Stimulated activated CD4-positive, alpha-beta T cell treated with anti-CD3 and anti-CD28 coated beads, Interleukin-12 subunit alpha, Interleukin-12 subunit beta, amount 100 ng/mL, for 48 hours (primary cell): ENCODE measurements around the gene SCIN.
"Not testable (repeated sequence)": the region's sequence is repeated elsewhere in the genome, so short reads cannot be mapped to it uniquely, and the experiment has no call there.

Source experiments
- DNase-seq, 3 donors: peaks; one replicate each; pipeline ENCODE4 v3.0.0-alpha.2; 2020; ENCODE audit warnings: low read depth in 2 of 3, low spot score in 1 of 3

SCIN gene

GRCh38 chr7:12610899-12611298 is 40.4 kb downstream of the SCIN start:
- DNase-seq: no peak

- DNase-seq: no peak
Observed at GRCh38 chr7:12612622-12613021, 42.1 kb downstream of the SCIN start.

DNA sequence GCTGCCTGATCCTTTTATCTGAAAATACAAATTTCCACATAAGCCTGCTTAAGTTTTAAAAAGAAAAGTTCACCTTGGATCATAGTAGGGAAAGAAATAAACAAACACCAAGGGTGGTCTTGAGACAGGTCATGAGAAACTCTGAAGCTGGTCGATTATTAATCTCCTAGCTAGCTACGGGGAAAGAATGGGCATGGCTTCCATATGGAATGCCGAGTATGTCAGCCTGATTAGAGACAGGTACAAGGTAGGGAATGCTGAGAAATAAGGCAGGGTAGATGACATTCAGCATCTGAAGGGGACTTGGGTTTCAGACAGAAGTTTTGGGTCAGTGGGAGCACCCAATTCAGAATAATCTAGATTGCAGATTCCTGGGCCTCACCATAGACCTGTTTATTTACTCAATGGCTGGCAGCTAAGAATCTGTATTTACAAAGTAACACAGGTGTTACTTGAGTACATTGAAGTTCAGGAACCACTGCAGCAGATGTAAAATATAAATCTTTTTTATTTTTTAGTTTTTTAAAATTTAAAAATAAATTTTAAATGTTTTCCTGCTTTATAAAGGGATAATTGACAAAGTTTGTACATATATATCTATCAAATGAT is 49.0 kb downstream of the SCIN start:
- no peak for DNase-seq

- DNase-seq: no peak
Observed at GRCh38 chr7:12620371-12620770, 49.9 kb downstream of the SCIN start.

DNA sequence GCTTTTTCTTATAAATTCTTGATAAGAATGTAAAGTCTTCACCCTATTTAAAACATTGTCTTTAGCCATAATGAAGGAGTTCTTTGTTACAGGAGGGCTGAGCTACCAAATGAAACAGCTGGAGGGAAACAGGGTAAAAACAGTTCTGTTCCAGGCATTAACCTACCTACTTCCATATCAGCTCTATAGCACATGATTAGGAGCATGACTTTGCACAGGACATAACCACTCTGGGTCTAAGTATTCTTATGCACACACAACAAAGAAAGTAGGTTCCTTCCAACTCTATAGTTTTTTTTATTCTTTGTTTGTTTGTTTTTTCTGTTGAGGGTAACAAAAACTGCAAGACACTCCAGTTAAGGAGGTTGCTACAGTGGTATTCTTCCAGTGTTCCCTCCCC is 52.7 kb downstream of the SCIN start:
- no peak for DNase-seq

- no peak for DNase-seq
Observed at GRCh38 chr7:12623885-12624498, 53.5 kb downstream of the SCIN start.

GRCh38 chr7:12625836-12626235 is 55.3 kb downstream of the SCIN start:
- no peak for DNase-seq

DNA sequence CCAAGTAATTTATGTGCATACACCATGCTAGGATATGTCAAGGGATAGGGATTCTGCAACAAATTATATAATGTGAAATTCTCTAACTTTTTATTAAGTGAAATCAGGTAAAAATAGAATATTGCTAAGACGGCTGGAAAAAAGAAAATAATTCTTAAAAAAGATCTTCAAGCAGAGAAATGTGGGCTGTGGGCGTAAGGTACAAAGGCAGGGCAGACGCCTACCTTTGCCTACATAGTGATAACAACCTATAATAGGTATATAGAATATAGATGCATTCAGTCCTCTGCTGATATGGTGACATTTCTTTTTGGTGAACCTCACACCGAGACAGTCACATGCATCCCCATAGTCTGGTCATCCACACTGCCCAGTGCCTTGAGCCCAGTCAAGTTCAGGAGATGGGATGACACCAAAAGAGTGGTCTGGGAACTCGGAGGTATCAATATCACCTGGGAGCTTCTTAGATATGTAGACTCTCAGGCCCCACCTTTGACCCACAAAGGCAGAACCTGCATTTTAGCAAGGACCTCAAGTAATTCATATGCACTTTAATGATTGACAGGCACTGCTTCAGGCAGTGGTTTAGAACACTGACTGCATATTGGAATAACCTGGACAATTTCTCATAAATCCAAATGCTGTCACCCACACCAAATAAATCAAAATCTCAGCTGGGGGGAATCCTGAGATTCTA is 59.4 kb downstream of the SCIN start:
- no peak for DNase-seq

GRCh38 chr7:12630513-12630819 is 59.9 kb downstream of the SCIN start:
- no peak for DNase-seq

DNA sequence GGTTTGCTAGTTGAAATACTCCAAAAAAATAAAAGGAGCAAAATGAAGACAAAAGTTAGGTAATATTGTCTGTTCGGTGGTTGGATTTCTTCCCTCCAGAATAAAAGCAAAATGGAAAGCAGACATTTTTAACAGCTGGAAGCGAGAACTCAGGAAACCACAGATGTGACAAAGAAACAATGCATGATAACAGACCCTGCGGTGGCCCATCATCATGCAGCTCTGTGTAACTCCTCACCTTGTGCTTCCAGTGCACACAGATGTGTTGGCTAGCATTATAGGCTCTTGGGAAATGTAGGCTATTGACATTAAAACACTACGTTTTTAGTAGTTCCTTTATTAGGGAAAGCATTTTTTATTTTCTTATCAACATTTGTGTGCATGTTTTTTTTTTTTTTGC is 63.1 kb downstream of the SCIN start:
- DNase-seq: no peak

GRCh38 chr7:12635830-12636229 is 65.3 kb downstream of the SCIN start:
- DNase-seq: no peak

DNA sequence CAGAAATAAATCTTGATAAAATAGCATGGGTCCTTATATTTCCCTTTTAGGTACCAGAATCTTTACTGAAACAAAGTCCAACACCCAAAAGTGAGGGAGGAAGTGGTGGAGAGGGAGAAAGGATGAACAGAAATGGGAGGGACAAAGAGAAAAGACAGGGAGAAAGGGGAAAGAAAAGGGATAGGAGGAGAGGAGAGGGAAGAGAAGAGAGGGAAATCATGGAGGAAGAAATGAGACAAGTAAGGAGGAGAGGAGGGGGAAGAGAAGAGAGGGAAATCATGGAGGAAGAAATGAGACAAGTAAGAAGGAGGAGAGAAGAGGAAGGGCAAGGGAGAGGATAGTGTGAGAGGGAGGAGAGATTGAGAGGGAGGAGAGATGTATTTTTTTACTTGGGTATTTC is 66.8 kb downstream of the SCIN start:
- DNase-seq: no peak

- DNase-seq: no peak
Observed at GRCh38 chr7:12637819-12638592, 67.5 kb downstream of the SCIN start.

DNA sequence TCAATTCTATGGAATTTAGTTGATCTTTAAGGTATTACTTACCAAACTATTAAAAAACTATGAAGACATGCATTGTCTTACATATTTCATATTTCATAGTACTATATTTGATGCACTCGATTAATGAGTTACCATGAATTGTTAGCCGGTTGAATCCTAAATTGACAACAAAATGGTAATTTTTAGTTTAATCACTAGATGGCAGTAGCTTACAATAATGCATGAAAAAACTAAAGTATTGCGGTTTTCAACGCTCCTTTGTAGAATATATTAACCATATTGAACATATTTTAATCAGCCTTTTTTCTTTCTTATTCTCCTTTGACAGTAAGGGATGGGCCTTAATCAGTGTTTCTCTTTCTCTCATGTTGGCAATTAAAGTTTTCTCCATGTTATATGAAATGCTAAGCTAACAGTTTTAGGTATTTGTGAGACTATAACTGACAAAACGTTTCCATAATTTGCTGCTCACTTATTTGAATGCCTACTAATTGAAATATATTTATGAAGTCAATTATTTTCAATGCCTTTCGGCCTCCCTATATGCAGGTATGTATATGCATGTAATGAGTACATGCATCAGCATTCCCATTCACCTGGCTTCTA is 68.4 kb downstream of the SCIN start:
- DNase-seq: no peak

DNA sequence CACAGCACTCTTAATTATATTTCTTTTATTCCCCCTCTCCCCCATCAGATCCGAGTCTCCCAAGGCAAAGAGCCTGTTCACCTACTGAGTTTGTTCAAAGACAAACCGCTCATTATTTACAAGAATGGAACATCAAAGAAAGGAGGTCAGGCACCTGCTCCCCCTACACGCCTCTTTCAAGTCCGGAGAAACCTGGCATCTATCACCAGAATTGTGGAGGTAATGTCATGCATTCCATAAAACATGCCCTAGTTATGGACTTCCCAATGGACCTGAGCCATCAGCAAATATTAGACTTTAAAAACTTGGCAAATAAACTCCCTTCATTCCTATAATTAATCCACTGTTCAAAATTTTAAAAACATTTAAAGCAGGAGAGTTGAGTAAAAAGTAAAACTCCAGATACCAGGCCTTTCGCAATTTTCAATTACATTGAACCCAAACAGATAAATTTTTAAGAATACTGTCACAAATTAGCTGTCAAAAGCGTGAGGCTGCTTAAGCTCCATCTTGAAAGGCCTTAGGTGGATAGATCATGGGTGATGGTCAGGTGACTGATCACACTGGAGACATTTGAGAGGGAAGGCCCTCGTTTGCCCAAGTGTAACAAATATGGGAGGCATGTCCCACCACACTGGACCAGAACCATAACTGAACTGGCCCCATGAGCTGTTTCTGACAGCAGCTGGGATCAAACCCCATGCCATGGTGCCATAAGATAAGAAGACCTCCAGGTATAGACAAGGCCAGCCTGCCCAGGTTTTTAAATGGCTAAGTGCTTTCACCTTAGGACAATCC is 70.0 kb downstream of the SCIN start:
- no peak for DNase-seq

- no peak for DNase-seq
Observed at GRCh38 chr7:12641196-12641595, 70.7 kb downstream of the SCIN start.

- DNase-seq: no peak
Observed at GRCh38 chr7:12642508-12642907, 72.0 kb downstream of the SCIN start.

GRCh38 chr7:12643001-12643643 is 72.6 kb downstream of the SCIN start:
- DNase-seq: no peak

- DNase-seq: no peak
Observed at GRCh38 chr7:12643644-12644043, 73.1 kb downstream of the SCIN start.

DNA sequence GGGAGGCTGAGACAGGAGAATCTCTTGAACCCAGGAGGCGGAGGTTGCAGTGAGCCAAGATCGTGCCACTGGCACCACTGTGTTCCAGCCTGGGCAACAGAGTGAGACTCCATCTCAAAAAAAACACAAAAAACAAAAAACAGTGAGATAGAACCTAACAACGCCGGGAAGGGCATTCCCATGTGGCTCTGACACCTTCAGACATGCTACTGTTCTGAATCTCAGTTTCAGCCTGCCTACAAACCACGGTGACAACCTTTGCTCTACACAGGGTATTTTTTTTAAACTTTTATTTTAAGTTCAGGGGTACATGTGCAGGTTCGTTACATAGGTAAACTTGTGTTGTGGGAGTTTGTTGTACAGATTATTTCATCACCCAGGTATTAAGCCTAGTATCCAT is 74.7 kb downstream of the SCIN start:
- DNase-seq: not testable (repeated sequence)
